Measurements from ENCODE around the gene SCNN1A. TPM values are rescaled to one million over a fixed set of nuclear protein-coding genes. Genes with fewer than 3 reads are reported as not detected.

Gene SCNN1A
- total RNA-seq, 1 experiment from 2014 or later: 136 TPM

DNA sequence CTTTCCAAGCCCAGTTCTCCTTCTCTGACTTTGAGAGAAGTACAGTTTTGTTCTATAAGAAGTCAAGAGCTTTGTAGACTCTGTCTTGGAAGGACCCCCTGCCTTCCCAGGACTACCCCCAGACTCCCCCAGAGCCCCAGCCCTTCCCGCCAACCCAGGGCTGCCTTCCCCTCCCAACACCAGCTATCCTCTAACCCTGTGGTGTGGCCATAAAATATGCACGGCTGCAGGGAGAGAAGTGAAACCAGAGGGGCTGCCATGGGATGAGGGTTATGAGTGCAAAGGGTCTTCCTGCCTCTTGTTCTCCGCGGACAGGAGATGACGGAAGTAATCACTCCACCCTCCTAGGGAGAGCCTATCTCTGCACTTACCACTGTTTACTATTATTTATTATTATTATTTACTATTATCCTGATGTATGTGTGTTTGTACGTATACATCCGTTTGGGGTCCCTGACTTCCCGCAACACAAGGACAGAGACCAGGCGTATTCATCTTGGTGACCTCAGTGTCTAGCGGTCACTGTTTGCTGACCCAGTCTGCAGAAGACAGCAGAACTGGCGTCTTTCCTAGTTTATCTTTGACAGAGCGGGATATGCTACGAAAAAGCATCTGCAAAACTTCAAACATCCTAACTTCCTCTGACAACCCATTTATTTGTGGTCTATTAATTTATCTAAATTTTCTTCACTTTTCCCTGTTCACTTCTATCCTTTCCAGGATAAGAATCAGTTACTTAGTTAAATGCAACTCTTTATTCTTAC lies 3.5 kb upstream of the SCNN1A start:
- no peaks in the 10 kb centered on the region for H3K27me3 Mint-ChIP-seq (ENCODE audit: insufficient read depth, unreplicated experiment)
- POLR2A ChIA-PET: interaction anchor here (0.6 to 16.5 kb wide), 7 partner anchors 13 to 183 kb away, joined by 3 to 739 read pairs (median 4); partner anchors contain the start of gene TNFRSF1A
- peaks cover 49% of the 10 kb centered on the region for H3K4me1 Mint-ChIP-seq (ENCODE audit: insufficient read depth, unreplicated experiment)
- BruUV-seq (replicated peaks): no TSS peak
- H3K27ac Mint-ChIP-seq (ENCODE audit: low read depth, unreplicated experiment): peak overlapping the region; percentile 97
- intact Hi-C loops (cut with micrococcal nuclease): no loop called here
- peaks cover 4% of the 10 kb centered on the region for H3K36me3 Mint-ChIP-seq (ENCODE audit: insufficient read depth, unreplicated experiment)
- no peaks in the 10 kb centered on the region for H3K9me3 Mint-ChIP-seq (ENCODE audit: unreplicated experiment)
- DNase-seq (ENCODE audit: unreplicated experiment): no peak
- TF ChIP-seq CTCF (IDR thresholded peaks at IDR 0.05; ENCODE audit: unreplicated experiment): no peak
- no peak overlapping the region for H3K4me3 Mint-ChIP-seq (ENCODE audit: unreplicated experiment)
- CTCF ChIA-PET: interaction anchor here (0.6 to 1.4 kb wide), 5 partner anchors 8 to 197 kb away, joined by 3 to 6 read pairs (median 4); no protein-coding TSS in a partner anchor

DNA sequence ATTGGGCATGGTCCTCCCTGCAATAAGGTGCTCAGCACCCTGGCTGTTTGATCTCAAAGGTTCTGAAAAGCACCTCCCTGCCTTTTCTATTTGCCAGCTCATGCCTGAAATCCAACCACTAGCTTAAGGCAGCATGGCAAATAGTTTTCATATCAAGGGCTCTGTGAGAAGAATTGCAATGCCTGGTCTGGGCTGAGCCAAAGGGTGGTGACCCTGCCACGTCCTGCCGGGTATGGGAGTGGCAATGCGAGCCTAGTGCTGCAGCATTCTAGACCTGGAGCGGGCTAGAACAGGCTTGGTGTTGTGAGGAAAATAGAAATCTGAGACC lies 2.3 kb upstream of the SCNN1A start:
- Mint-ChIP-seq H3K36me3 (ENCODE audit: insufficient read depth, unreplicated experiment) (peaks cover 14% of the 10 kb centered on the region), H3K4me1 (ENCODE audit: insufficient read depth, unreplicated experiment) (peaks cover 51% of the 10 kb centered on the region), H3K4me3 (ENCODE audit: unreplicated experiment) (peak overlapping the region; percentile 89), H3K9me3 (ENCODE audit: unreplicated experiment) (no peaks in the 10 kb centered on the region), H3K27ac (ENCODE audit: low read depth, unreplicated experiment) (peak overlapping the region; percentile 97), H3K27me3 (ENCODE audit: insufficient read depth, unreplicated experiment) (no peaks in the 10 kb centered on the region)
- TF ChIP-seq CTCF (IDR thresholded peaks at IDR 0.05; ENCODE audit: unreplicated experiment): no peak
- ChIA-PET POLR2A (interaction anchor here (0.6 to 16.5 kb wide), 20 partner anchors 12 to 284 kb away, joined by 3 to 739 read pairs (median 4); partner anchors contain the start of genes GAPDH, NOP2 and TNFRSF1A), CTCF (interaction anchor here (0.6 to 1.3 kb wide), 7 partner anchors 29 to 92 kb away, joined by 3 to 6 read pairs (median 4); no protein-coding TSS in a partner anchor)
- no TSS peak for BruUV-seq (replicated peaks)
- peak; percentile 86 for DNase-seq (ENCODE audit: unreplicated experiment)
- intact Hi-C loops (cut with micrococcal nuclease): loop anchor here (2.0 kb wide), 1 partner anchor 55 kb away; no protein-coding TSS in a partner anchor

DNA sequence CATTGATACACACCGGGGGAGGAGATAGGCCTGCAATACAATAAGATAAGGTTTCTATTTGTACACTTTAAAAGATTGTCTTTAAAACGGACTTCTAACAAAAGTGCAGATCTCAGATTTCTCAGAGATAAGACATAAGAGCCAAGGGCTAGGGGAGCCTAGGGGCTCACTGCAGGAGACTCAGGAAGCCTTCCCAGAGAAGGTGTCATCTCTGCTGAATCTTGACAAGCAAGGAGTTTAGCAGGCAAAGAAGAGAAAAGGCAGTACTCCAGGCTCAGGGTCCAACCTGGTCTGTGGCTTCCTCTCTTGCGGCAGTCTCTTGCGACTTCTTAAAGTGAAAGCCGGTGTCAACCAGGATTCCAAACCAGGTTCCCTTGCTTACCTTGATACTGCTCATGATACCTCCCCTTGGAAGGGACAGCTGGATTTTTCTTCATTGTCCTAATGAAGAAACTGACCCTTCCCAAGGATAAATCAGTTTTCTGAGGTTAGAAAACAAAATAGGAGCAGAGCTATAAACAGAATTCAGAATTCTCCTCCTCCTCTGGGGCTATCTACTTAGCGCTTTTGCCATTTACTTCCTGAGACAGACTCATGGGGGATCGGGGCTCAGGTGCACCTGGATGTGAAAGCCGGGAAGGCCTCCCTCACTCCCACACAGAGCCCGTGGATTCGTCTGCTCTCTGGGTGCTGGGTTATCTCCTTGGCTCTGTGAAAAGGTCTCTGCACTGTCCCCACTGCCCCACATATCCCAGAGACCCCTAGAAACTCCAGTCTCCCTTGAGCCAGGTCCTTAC lies 1.7 kb upstream of the SCNN1A start:
- CTCF ChIA-PET: interaction anchor here (0.6 to 1.3 kb wide), 6 partner anchors 15 to 91 kb away, joined by 3 to 6 read pairs (median 4); no protein-coding TSS in a partner anchor
- Mint-ChIP-seq H3K27me3 (ENCODE audit: insufficient read depth, unreplicated experiment) (no peaks in the 10 kb centered on the region), H3K4me3 (ENCODE audit: unreplicated experiment) (peak overlapping the region; percentile 89), H3K4me1 (ENCODE audit: insufficient read depth, unreplicated experiment) (peaks cover 55% of the 10 kb centered on the region), H3K27ac (ENCODE audit: low read depth, unreplicated experiment) (peak overlapping the region; percentile 97), H3K36me3 (ENCODE audit: insufficient read depth, unreplicated experiment) (peaks cover 19% of the 10 kb centered on the region), H3K9me3 (ENCODE audit: unreplicated experiment) (no peaks in the 10 kb centered on the region)
- BruUV-seq (replicated peaks): TSS peak; percentile 12
- no peak for DNase-seq (ENCODE audit: unreplicated experiment)
- POLR2A ChIA-PET: interaction anchor here (0.9 to 16.5 kb wide), 20 partner anchors 12 to 284 kb away, joined by 3 to 739 read pairs (median 4); partner anchors contain the start of genes GAPDH, NOP2 and TNFRSF1A
- TF ChIP-seq CTCF (IDR thresholded peaks at IDR 0.05; ENCODE audit: unreplicated experiment): no peak
- intact Hi-C loops (cut with micrococcal nuclease): loop anchor here (2.0 kb wide), 1 partner anchor 54 kb away; no protein-coding TSS in a partner anchor

Measured in MCF 10A (cell line).